Endodermal cell (in vitro differentiated cells): Measurements from ENCODE around the gene TBL1XR1. TPM values are rescaled to one million over a fixed set of nuclear protein-coding genes. Genes with fewer than 3 reads are reported as not detected.
A peak's percentile ranks its signal among the peaks of the same experiment; 100 is the strongest.

ENCODE experiments used
- DNase-seq: peaks from one replicate; pipeline ENCODE4 v3.0.0-alpha.2; 2017
- H3K27ac ChIP-seq: 2 replicates; pipeline ENCODE4 v1.5.1; 2013; ENCODE audit warnings: mild to moderate bottlenecking, low read depth, low read length, moderate library complexity
- H3K27me3 ChIP-seq: 2 replicates; pipeline ENCODE4 v1.6.1; 2013; ENCODE audit warnings: mild to moderate bottlenecking, low read length, moderate library complexity; ENCODE audit not compliant: insufficient read depth, control insufficient read depth, poor library complexity, severe bottlenecking
- H3K36me3 ChIP-seq: 2 replicates; pipeline ENCODE4 v1.7.0; 2013; ENCODE audit warnings: mild to moderate bottlenecking, low read length, moderate library complexity; ENCODE audit not compliant: control insufficient read depth, insufficient read depth
- H3K4me1 ChIP-seq: one replicate; pipeline ENCODE4 v1.7.0; 2013; ENCODE audit warnings: low read length; ENCODE audit not compliant: control insufficient read depth, insufficient read depth
- H3K4me3 ChIP-seq: 2 replicates; pipeline ENCODE4 v1.5.1; 2013; ENCODE audit warnings: mild to moderate bottlenecking, low read length, moderate library complexity
- H3K9ac ChIP-seq: 2 replicates; pipeline ENCODE4 v1.6.1; 2013; ENCODE audit warnings: mild to moderate bottlenecking, low read length, moderate library complexity; ENCODE audit not compliant: poor library complexity, severe bottlenecking; ENCODE audit errors: extremely low read depth
- H3K9me3 ChIP-seq: 2 replicates; pipeline ENCODE4 v1.6.1; 2013; ENCODE audit warnings: mild to moderate bottlenecking, low read length, moderate library complexity; ENCODE audit not compliant: control insufficient read depth
- H3K27ac Mint-ChIP-seq: 2 replicates; pipeline ENCODE4 v1.8.0; 2020; ENCODE audit warnings: mixed read lengths
- H3K27me3 Mint-ChIP-seq: 2 replicates; pipeline ENCODE4 v1.8.0; 2021; ENCODE audit warnings: mild to moderate bottlenecking, mixed read lengths; ENCODE audit not compliant: insufficient read depth
- H3K36me3 Mint-ChIP-seq: 2 replicates; pipeline ENCODE4 v1.8.0; 2020; ENCODE audit warnings: low read depth, mixed read lengths
- H3K4me1 Mint-ChIP-seq: 2 replicates; pipeline ENCODE4 v1.8.0; 2020; ENCODE audit warnings: mixed read lengths
- H3K4me3 Mint-ChIP-seq: 2 replicates; pipeline ENCODE4 v1.8.0; 2020; ENCODE audit warnings: mild to moderate bottlenecking, moderate library complexity, mixed read lengths
- H3K9me3 Mint-ChIP-seq: 2 replicates; pipeline ENCODE4 v1.8.0; 2020; ENCODE audit warnings: mild to moderate bottlenecking, mixed read lengths
- CTCF ChIP-seq: fragments of 200-600 bp; sonication (generic); conservative IDR thresholded peaks from 2 replicates; pipeline ENCODE4 v1.5.0; 2021; ENCODE audit warnings: antibody characterized with exemption, mild to moderate bottlenecking
- WGBS, 2 experiments: methylation state at CpG; one replicate each; pipeline versions ENCODE4 v1.1.5 to v1.1.7; 2013; ENCODE audit warnings: missing lambda C conversion rate in 2 of 2, mixed read lengths in 1 of 2; ENCODE audit not compliant: insufficient coverage in 1 of 2, insufficient read length in 1 of 2; 5-methylcytosine and 5-hydroxymethylcytosine counted together
- total RNA-seq, 2 donors: library from RNA; stranded (reverse); fragmentation: NEBNext Ultra II Directional in 1 of 2; extraction: Animal tissue kit (Norgen Biotek cat#: 25700) in 1 of 2; gene quantifications; 2 replicates in 1 of 2; 3 replicates in 1 of 2; pipeline ENCODE4 v1.2.1, GENCODE V29; 2021

TBL1XR1 gene
- total RNA-seq, 2 donors from 2014 or later: 235 to 273 TPM

- peaks cover 56% of the 10 kb centered on the region for H3K36me3 Mint-ChIP-seq
- TF ChIP-seq CTCF: no peak
- peaks cover 23% of the 10 kb centered on the region for H3K9me3 Mint-ChIP-seq
- Histone ChIP-seq H3K4me3 (no peak overlapping the region), H3K27ac (no peak overlapping the region), H3K4me1 (no peaks in the 10 kb centered on the region), H3K36me3 (peaks cover 64% of the 10 kb centered on the region), H3K9ac (no peak overlapping the region), H3K27me3 (no peaks in the 10 kb centered on the region), H3K9me3 (peaks cover 33% of the 10 kb centered on the region)
- H3K4me3 Mint-ChIP-seq: no peak overlapping the region
- H3K27ac Mint-ChIP-seq: no peak overlapping the region
- peaks cover 27% of the 10 kb centered on the region for H3K4me1 Mint-ChIP-seq
- H3K27me3 Mint-ChIP-seq: no peaks in the 10 kb centered on the region
- no peak for DNase-seq
- WGBS, 2 experiments: 95 to 100% methylated on average over 1 of the region's 2 CpGs
These were observed 98.7 kb downstream of the TBL1XR1 start for GRCh38 chr3:177098551-177098950.

- Mint-ChIP-seq H3K36me3 (peaks cover 70% of the 10 kb centered on the region), H3K27me3 (no peaks in the 10 kb centered on the region), H3K4me1 (peaks cover 22% of the 10 kb centered on the region), H3K9me3 (peaks cover 33% of the 10 kb centered on the region), H3K4me3 (no peak overlapping the region), H3K27ac (no peak overlapping the region)
- H3K4me3 ChIP-seq: peak overlapping the region; percentile 66
- H3K36me3 ChIP-seq: peaks cover 74% of the 10 kb centered on the region
- peaks cover 45% of the 10 kb centered on the region for H3K9me3 ChIP-seq
- no peaks in the 10 kb centered on the region for H3K4me1 ChIP-seq
- no peak for TF ChIP-seq CTCF
- no peak overlapping the region for H3K9ac ChIP-seq
- H3K27me3 ChIP-seq: no peaks in the 10 kb centered on the region
- DNase-seq: no peak
- H3K27ac ChIP-seq: no peak overlapping the region
- no CpG with 5 or more reads among the region's 1 CpG for WGBS, 2 experiments
These were observed 100.7 kb downstream of the TBL1XR1 start for GRCh38 chr3:177096615-177097014.

GRCh38 chr3:177093966-177094365 is 103.3 kb downstream of the TBL1XR1 start:
- Histone ChIP-seq H3K36me3 (peaks cover 85% of the 10 kb centered on the region), H3K9me3 (peaks cover 39% of the 10 kb centered on the region), H3K27ac (no peak overlapping the region), H3K9ac (no peak overlapping the region), H3K4me1 (peaks cover 4% of the 10 kb centered on the region), H3K4me3 (no peak overlapping the region), H3K27me3 (no peaks in the 10 kb centered on the region)
- Mint-ChIP-seq H3K4me1 (peaks cover 32% of the 10 kb centered on the region), H3K4me3 (no peak overlapping the region), H3K9me3 (peaks cover 33% of the 10 kb centered on the region), H3K27me3 (no peaks in the 10 kb centered on the region), H3K27ac (no peak overlapping the region), H3K36me3 (peaks cover 75% of the 10 kb centered on the region)
- no peak for TF ChIP-seq CTCF
- DNase-seq: no peak
